ENCODE data around the gene WWC1.

The WWC1 gene

GRCh38 chr5:168292786-168293696, 1.6 kb downstream of the WWC1 start:
- H3K4me3 ChIP-seq (ENCODE audit: low read depth, low read length) = peak overlapping the region; percentile 38

DNA sequence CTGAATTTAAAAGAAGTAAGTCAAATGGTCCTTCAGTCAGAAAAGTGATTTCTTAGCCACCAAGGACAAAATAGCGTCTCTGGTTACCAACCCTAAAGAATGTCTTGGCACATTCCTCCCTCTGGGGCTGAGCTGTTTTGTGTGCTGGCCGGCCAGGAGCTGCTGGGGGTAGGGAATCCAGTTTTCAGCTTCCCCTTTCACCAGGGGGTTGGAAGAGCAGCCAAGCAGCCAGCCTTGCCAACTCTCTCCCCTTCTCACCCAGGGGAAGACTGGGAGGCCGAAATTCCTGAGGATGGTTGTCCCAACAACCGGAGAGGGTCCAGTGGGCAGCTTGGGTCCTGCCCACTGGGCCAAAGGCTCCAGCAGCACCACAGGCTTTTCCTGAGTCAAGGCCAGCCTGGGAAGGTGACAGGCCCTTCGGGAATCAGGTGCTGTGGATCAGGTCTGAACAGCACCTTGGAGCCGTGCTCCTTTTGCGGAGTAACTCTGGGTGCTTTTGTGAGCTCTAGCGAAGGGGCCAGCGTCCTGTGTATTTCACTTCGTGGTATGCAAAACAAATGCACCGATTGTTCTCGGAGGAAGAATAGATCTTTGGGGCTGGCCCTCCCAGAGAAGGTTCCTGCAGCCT, 4.2 kb downstream of the WWC1 start:
- in situ Hi-C loops (cut with HindIII; ENCODE audit: low sequenced_read_pairs) = no loop called here
- no peak overlapping the region for H3K4me3 ChIP-seq (ENCODE audit: low read depth, low read length)
- peak; percentile 79 for DNase-seq (ENCODE audit: low read depth, low spot score)
- peak; percentile 67 for TF ChIP-seq CTCF (IDR thresholded peaks at IDR 0.05; ENCODE audit: low read depth, low read length)

More at GRCh38 chr5:168292786-168293696, 1.6 kb downstream of the WWC1 start:
- TF ChIP-seq CTCF (IDR thresholded peaks at IDR 0.05; ENCODE audit: low read depth, low read length) = no peak
- no peak for DNase-seq (ENCODE audit: low read depth, low spot score)
- in situ Hi-C loops (cut with HindIII; ENCODE audit: low sequenced_read_pairs) = no loop called here

DNA sequence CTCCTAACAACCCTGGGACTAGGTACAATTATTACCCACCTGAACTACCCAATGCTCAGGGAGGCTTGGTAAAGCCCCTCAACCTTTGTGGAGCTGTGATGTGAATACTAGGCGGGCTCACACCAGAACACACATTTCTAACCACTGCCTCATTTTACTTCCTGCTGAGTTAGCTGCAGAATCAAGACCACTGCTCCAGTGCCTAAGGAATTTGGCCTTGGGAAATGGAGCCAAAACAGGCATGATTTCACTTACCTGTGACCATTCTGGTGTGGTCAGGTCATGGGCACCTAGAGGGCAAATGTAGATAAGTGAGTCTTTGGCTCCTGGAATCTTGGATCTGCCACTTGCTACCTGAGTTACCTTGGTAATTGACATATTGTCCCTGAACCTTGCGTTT, 5.2 kb downstream of the WWC1 start:
- H3K4me3 ChIP-seq (ENCODE audit: low read depth, low read length) = no peak overlapping the region
- no peak for DNase-seq (ENCODE audit: low read depth, low spot score)
- in situ Hi-C loops (cut with HindIII; ENCODE audit: low sequenced_read_pairs) = no loop called here
- TF ChIP-seq CTCF (IDR thresholded peaks at IDR 0.05; ENCODE audit: low read depth, low read length) = no peak

GRCh38 chr5:168298949-168299348, 7.5 kb downstream of the WWC1 start:
- in situ Hi-C loops (cut with HindIII; ENCODE audit: low sequenced_read_pairs) = no loop called here
- H3K4me3 ChIP-seq (ENCODE audit: low read depth, low read length) = no peak overlapping the region
- no peak for DNase-seq (ENCODE audit: low read depth, low spot score)
- no peak for TF ChIP-seq CTCF (IDR thresholded peaks at IDR 0.05; ENCODE audit: low read depth, low read length)

- no peak for TF ChIP-seq CTCF (IDR thresholded peaks at IDR 0.05; ENCODE audit: low read depth, low read length)
- in situ Hi-C loops (cut with HindIII; ENCODE audit: low sequenced_read_pairs) = no loop called here
- H3K4me3 ChIP-seq (ENCODE audit: low read depth, low read length) = no peak overlapping the region
- no peak for DNase-seq (ENCODE audit: low read depth, low spot score)
These were observed 7.9 kb downstream of the WWC1 start for GRCh38 chr5:168299372-168299771.

DNA sequence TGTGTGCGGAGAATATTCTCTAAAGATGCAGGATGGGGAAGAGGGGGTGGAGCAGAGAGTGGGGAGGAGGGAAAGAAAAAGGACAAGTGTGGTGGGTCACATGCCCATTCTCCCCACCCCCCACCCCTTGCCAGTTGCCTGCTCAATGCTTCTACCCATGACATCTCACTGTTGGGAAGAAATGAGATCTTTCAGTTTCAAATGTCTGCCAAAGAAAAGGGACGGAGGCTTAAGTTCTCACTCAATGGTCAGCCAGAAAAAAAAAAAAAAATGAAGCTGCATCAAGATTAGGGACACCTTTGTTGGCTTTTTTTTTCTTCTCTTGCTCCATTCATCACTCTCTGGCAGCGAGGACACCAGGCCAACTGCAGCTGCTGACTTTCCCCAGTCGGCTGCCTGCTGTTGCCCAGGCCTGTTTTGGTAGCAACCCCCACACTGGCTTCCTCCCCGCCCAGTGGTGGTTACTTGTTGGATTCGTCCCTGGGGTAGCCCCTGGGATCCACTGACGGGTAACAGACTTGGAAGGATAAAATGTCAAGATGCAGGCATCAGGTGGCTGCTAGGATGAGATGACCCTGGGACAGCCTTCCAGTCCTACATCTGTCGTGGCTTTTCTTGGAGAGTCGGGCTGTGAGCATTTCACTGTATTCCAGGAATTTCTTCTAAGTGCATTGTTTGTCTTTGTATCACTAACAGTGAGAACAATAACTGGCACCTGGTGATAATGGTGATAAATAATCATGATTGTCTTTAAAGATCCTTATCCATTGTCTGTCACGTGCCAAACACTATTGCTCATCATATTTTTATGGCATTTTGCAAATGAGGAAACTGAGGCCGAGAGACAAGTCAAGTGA, 9.1 kb downstream of the WWC1 start:
- no peak for DNase-seq (ENCODE audit: low read depth, low spot score)
- in situ Hi-C loops (cut with HindIII; ENCODE audit: low sequenced_read_pairs) = no loop called here
- TF ChIP-seq CTCF (IDR thresholded peaks at IDR 0.05; ENCODE audit: low read depth, low read length) = no peak
- no peak overlapping the region for H3K4me3 ChIP-seq (ENCODE audit: low read depth, low read length)

Measured in astrocyte of the spinal cord (primary cell).